Activated effector memory CD4-positive, alpha-beta T cell treated with anti-CD3 and anti-CD28 coated beads, Interleukin-2, amount 50 U/mL, for 16 hours (primary cell): Measurements from ENCODE around the gene SV2C.
A peak's percentile ranks its signal among the peaks of the same experiment; 100 is the strongest.
"Not testable (repeated sequence)": the region's sequence is repeated elsewhere in the genome, so short reads cannot be mapped to it uniquely, and the experiment has no call there.

ENCODE experiments used
- DNase-seq: peaks from one replicate; pipeline ENCODE4 v3.0.0-alpha.2; 2020

Gene SV2C

DNA sequence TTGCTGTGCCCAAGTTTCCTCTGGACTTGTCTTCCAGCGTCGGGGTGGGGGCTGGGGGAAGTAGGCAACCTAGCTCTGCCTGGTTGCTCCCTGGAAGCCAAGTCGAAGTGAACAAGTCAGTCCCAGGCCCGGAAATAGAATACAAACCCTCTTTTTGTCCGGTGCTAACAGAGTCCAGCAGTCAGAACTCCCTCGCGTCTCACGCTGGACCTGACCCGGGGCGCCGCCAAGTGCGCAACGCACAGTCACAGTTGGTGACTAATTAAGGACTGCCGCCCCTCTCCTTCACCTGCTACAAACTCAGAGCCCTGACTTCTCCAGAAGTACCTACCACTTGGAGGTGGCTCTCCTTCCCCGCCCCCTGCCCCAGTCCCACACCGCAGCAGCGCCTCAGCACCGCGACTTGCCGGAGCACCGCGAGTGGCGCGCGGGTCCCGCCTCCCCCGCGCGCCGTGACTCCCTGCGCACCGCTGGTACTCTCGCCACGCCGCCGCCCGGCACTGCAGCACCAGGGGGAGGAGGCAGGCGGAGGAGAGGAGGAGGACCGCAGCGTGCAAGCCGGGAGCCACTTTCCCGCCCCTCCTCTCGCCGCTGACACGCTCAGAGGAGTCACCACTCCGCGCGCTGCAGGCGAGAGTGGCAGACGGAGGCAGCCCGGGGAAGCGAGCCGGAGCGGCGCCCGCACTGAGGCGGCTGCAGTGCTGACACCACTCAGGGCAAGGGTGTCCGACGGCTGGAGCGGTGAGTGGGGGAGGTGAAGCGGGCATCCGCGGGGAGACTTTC lies at the start of gene SV2C:
Gene SV2C, plus strand, starts transcription at position 612 of the 783 bp plus-strand sequence. CDS start 48,368 bp downstream, outside the sequence.
- DNase-seq = peak; percentile 71

DNA sequence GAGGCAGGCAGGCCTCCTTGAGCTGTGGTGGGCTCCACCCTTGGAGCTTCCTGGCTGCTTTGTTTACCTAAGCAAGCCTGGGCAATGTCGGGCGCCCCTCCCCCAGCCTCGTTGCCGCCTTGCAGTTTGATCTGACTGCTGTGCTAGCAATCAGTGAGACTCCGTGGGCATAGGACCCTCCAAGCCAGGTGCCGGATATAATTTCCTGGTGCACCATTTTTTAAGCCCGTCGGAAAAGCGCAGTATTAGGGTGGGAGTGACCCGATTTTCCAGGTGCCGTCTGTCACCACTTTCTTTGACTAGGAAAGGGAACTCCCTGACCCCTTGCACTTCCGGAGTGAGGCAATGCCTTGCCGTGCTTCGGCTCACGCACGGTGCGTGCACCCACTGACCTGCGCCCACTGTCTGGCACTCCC lies 45.4 kb upstream of the SV2C start:
- not testable (repeated sequence) for DNase-seq

GRCh38 chr5:76038212-76038611 lies 45.0 kb upstream of the SV2C start:
- no peak for DNase-seq

DNA sequence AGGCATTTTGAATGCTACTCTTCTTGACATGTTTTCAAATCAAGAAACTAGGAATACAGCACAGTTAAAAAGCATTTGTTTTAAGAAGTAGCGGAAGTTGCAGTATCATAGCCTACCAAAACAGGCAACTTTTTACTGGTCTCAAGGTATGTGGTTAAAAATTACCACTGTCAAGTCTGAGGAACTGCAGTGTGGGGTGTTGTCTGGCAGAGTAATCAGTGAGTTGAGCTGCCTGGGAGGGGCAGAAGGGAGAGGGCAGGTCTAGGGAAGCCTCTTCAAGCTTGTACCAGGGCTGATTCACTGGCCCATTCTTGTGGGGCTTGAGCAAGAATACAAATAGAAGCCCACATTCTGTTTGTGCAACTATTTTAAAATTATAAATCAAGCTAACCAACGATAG lies 42.4 kb upstream of the SV2C start:
- DNase-seq = no peak

DNA sequence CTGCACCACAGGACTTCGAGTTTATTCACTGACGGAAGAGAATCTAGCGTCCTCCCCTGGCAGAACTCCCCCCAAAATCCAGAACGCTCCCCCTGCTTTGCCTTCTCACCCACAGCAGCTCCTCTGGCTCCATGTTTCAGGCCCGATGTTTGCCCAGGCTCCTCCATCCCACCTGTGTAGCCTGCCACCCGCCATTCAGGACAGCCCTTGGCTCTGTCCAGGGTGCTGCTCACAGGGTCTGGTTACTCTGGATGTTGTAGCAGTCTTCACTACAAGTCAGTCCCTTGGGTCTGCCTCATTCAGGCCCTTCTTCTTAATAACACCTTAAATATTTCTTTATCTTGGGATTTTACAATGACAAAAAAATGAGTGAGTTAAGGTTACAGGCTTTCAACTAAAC lies 41.3 kb upstream of the SV2C start:
- no peak for DNase-seq

DNA sequence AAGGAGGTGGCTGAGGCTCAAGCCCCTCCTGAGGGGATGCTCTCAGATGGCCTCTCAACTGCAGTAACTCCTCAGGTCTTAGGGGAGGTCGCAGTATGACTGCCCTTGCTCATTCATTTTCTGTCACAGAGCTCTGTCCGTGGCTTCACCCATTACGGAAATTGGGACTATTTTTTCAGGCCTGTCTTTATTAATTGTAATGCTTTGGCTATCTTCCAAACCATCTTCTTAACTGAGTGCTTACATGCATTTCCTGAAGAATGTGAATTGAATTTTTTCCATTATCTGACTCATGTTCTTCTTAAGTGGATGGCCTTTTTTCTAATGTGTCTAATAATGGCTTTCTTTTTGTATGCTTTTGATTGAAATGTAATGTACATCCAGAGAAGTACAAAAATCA lies 36.4 kb upstream of the SV2C start:
- DNase-seq = no peak

DNA sequence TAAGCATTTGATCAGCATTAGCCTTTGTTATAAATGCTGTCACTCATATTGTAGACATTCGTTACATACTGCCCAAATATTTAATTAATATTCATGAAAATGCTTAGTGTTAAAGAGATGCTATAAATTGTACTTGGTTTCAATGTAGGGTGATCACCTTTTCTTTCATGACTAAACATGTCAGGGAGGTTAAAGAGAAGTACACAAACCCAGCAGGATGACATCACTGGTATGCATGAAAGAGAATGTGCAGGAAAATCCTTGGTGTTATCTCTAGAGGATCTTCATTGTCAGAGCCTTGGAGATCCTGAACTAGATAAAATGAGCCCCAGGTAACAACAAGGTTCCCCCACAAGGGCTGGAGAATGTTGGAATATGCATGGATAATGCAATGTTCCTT lies 33.0 kb upstream of the SV2C start:
- DNase-seq = no peak

DNA sequence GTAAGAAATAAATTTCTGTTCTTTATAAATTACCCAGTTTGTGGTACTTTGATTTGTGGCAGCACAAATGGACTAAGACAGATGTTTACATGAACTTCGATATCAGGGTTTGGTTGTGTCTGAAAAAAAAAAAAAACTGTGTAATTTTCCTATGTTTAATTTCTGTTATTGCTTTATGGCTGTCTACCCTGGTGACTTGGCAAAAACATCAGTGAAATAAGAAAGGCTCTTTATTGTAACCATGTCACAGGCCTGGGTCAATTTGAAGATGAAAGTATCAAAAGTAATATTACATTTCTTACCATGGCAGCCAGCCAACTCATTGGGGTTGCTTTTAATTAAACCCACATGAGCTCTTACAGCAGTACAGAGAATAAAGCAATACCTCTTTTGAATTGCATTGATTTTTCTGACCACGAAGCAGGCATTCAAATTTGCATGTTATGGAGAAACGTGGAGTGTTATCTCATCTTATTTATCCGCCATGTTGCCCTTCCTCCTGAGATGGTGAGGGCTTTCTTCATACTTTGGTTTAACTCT lies 20.6 kb upstream of the SV2C start:
- no peak for DNase-seq

GRCh38 chr5:76065258-76065657 lies 17.9 kb upstream of the SV2C start:
- DNase-seq = no peak

GRCh38 chr5:76069061-76069735 lies 14.0 kb upstream of the SV2C start:
- DNase-seq = no peak

- no peak for DNase-seq
Measured at GRCh38 chr5:76074487-76075065, 8.6 kb upstream of the SV2C start.

- DNase-seq = peak; percentile 60
Measured at GRCh38 chr5:76081811-76082771, 1.1 kb upstream of the SV2C start.

- no peak for DNase-seq
Measured at GRCh38 chr5:76083555-76084495, 642 bp downstream of the SV2C start.

- peak; percentile 59 for DNase-seq
Measured at GRCh38 chr5:76084496-76085242, 1.5 kb downstream of the SV2C start.

- no peak for DNase-seq
Measured at GRCh38 chr5:76085243-76085579, 2.0 kb downstream of the SV2C start.

DNA sequence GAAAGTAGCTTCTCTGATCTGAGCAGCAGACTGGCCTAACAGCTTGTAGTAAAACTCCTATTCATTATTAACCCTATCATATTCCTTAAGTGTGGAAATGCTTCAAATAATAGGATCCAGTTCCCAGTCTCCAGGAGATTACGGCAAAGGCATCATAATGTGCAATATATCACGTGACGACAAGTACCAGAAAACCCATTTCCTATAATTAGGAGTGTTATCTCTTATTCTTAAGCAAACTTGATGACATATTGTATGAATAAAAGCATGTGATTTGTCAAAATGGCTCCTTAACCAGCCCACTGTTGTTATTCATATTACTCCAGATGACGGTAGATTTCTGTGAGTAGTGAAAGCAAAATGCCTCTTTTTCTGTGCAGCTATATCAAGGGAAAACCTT lies 2.9 kb downstream of the SV2C start:
- DNase-seq = no peak

DNA sequence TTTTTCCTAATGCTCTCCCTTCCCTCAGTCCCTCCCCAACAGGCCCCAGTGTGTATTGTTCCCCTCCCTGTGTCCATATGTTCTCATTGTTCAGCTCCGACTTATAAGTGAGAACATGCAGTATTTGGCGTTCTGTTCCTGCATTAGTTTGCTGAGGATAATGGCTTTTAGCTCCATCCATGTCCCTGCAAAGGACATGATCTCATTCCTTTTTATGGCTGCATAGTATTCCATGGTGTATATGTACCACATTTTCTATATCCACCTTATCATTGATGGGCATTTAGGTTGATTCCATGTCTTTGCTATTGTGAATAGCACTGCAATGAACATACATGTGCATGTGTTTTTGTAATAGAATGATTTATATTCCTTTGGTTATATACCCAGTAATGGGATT lies 6.0 kb downstream of the SV2C start:
- DNase-seq = not testable (repeated sequence)

GRCh38 chr5:76091351-76091750 lies 8.2 kb downstream of the SV2C start:
- no peak for DNase-seq

DNA sequence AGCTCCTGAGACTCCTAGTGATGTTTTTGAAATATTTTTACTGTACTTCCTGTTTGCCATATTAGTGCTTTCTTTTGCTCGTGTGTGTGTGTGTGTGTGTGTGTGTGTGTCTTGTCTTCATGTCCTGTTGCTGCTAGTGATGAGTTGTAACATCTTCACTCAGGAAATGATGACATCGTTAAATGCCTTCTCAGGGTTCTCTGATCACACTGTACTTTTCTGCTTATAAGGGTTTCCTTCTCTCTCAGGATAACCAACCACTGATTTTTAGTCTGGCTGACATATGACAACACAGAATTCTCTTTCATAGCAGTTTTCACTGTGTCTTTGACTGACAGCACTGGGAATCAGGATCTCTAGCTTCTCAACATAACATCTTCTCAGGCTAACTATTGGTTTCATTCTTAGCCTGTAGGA lies 16.1 kb downstream of the SV2C start:
- DNase-seq = no peak

GRCh38 chr5:76099756-76100155 lies 16.6 kb downstream of the SV2C start:
- DNase-seq = no peak

DNA sequence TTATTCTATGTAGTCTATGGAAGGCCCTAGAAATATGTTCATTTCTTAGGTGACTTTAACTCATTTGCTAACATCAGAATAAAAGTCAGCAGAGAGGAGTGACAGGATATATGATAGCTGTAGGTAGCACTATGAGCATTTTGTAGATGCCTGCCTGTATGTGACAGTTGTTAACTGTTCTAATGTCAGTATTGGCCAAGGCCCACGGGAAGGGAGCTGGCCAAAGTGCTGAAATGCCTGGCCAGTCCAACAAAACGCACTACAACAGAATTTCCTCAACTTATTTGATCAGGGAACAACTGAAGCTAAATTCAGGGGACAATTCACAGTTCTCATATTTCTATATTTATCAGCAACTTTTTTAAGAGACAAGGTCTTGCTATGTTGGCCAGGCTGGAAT lies 20.8 kb downstream of the SV2C start:
- no peak for DNase-seq
